GM23338 (cell line): ENCODE measurements around the gene MCTP2. TPM values are rescaled to one million over a fixed set of nuclear protein-coding genes. Genes with fewer than 3 reads are reported as not detected.
A peak's percentile ranks its signal among the peaks of the same experiment; 100 is the strongest.

Source experiments
- ATAC-seq: fragments of 200-7000 bp; cut with Tn5 transposase; 3 replicates; pipeline ENCODE4 v1.9.1; 2020
- DNase-seq: peaks from one replicate; pipeline ENCODE4 v3.0.0-alpha.2; 2015; ENCODE audit warnings: low spot score
- H2AFZ ChIP-seq: fragments of 200-600 bp; sonication (generic); 2 replicates; pipeline ENCODE4 v1.8.0; 2016; ENCODE audit warnings: antibody characterized with exemption, mild to moderate bottlenecking, moderate library complexity
- H3F3A ChIP-seq: fragments of 200-600 bp; sonication (generic); replicated peaks from 2 replicates; pipeline ENCODE4 v1.8.0; 2017; ENCODE audit warnings: antibody characterized with exemption, mixed run types, low read depth
- H3K27ac ChIP-seq: fragments of 200-600 bp; sonication (generic); 2 replicates; pipeline ENCODE4 v1.6.1; 2016; ENCODE audit warnings: low read depth
- H3K27me3 ChIP-seq: fragments of 200-600 bp; sonication (generic); 2 replicates; pipeline ENCODE4 v1.8.0; 2016; ENCODE audit warnings: mild to moderate bottlenecking, mixed run types, moderate library complexity; ENCODE audit not compliant: insufficient read depth
- H3K36me3 ChIP-seq: fragments of 200-600 bp; sonication (generic); 2 replicates; pipeline ENCODE4 v1.8.0; 2016; ENCODE audit warnings: mild to moderate bottlenecking; ENCODE audit not compliant: insufficient read depth
- H3K4me1 ChIP-seq: fragments of 200-600 bp; sonication (generic); 2 replicates; pipeline ENCODE4 v1.8.0; 2016; ENCODE audit warnings: mild to moderate bottlenecking, moderate library complexity; ENCODE audit not compliant: insufficient read depth
- H3K4me2 ChIP-seq: fragments of 200-600 bp; sonication (generic); 2 replicates; pipeline ENCODE4 v1.7.1; 2017; ENCODE audit warnings: mixed run types
- H3K4me3 ChIP-seq: fragments of 200-600 bp; sonication (generic); 2 replicates; pipeline ENCODE4 v1.6.1; 2016; ENCODE audit warnings: mixed run types
- H3K79me2 ChIP-seq: fragments of 200-600 bp; sonication (generic); replicated peaks from 2 replicates; pipeline ENCODE4 v1.8.0; 2017; ENCODE audit warnings: mild to moderate bottlenecking; ENCODE audit not compliant: insufficient read depth
- H3K9me2 ChIP-seq: fragments of 200-600 bp; sonication (generic); 2 replicates; pipeline ENCODE4 v1.8.0; 2017; ENCODE audit not compliant: insufficient read depth
- H4K20me1 ChIP-seq: fragments of 200-600 bp; sonication (generic); replicated peaks from 2 replicates; pipeline ENCODE4 v1.8.0; 2017; ENCODE audit warnings: mild to moderate bottlenecking; ENCODE audit not compliant: insufficient read depth
- H3K27ac Mint-ChIP-seq: 2 replicates; pipeline ENCODE4 v1.8.0; 2020; ENCODE audit warnings: inconsistent platforms, mild to moderate bottlenecking, moderate library complexity, mixed read lengths
- H3K27me3 Mint-ChIP-seq: 3 replicates; pipeline ENCODE4 v1.8.0; 2022; ENCODE audit warnings: low read depth, mild to moderate bottlenecking, moderate library complexity, mixed read lengths, inconsistent platforms; ENCODE audit not compliant: insufficient read depth, poor library complexity
- H3K36me3 Mint-ChIP-seq: 3 replicates; pipeline ENCODE4 v1.8.0; 2021; ENCODE audit warnings: low read depth, mild to moderate bottlenecking, inconsistent platforms, moderate library complexity, mixed read lengths
- H3K4me1 Mint-ChIP-seq: 3 replicates; pipeline ENCODE4 v1.8.0; 2020; ENCODE audit warnings: mild to moderate bottlenecking, inconsistent platforms, mixed read lengths
- H3K4me3 Mint-ChIP-seq: 3 replicates; pipeline ENCODE4 v1.8.0; 2021; ENCODE audit warnings: moderate library complexity, mild to moderate bottlenecking, inconsistent platforms, mixed read lengths
- H3K9me3 Mint-ChIP-seq: 3 replicates; pipeline ENCODE4 v1.8.0; 2020; ENCODE audit warnings: moderate library complexity, mild to moderate bottlenecking, inconsistent platforms, mixed read lengths
- CREB1 ChIP-seq: fragments of 250-450 bp; sonication (Bioruptor Pico); IDR thresholded peaks from 2 replicates; pipeline ENCODE4 v1.5.0; 2020; ENCODE audit warnings: low read depth, mild to moderate bottlenecking, moderate library complexity
- CTCF ChIP-seq, 2 experiments: fragments of 200-600 bp in 1 of 2; sonication (generic) in 1 of 2; conservative IDR thresholded peaks; 2 replicates each; pipeline versions ENCODE4 v1.5.1 to v1.6.1; 2016 to 2017; ENCODE audit warnings: antibody characterized with exemption in 2 of 2, low read depth in 2 of 2, mild to moderate bottlenecking in 2 of 2, moderate library complexity in 1 of 2
- ETS1 ChIP-seq: IDR thresholded peaks from 2 replicates; pipeline ENCODE4 v1.6.1; 2016; ENCODE audit warnings: antibody characterized with exemption
- EZH2 ChIP-seq: fragments of 200-600 bp; sonication (generic); IDR thresholded peaks from one replicate; pipeline ENCODE4 v1.8.0; 2017; ENCODE audit warnings: antibody characterized with exemption, mild to moderate bottlenecking, low read depth; ENCODE audit not compliant: unreplicated experiment
- EZH2phosphoT487 ChIP-seq: fragments of 200-600 bp; sonication (generic); IDR thresholded peaks from one replicate; pipeline ENCODE4 v1.8.1; 2018; ENCODE audit warnings: antibody characterized with exemption; ENCODE audit not compliant: unreplicated experiment
- JUNB ChIP-seq: IDR thresholded peaks from one replicate; pipeline ENCODE4 v1.6.1; 2016; ENCODE audit warnings: antibody characterized with exemption; ENCODE audit not compliant: unreplicated experiment
- NANOG ChIP-seq: IDR thresholded peaks from 2 replicates; pipeline ENCODE4 v1.6.1; 2016; ENCODE audit warnings: antibody characterized with exemption, borderline replicate concordance
- POLR2AphosphoS5 ChIP-seq: IDR thresholded peaks from 2 replicates; pipeline ENCODE4 v1.6.1; 2016; ENCODE audit warnings: antibody characterized with exemption, low read depth
- REST ChIP-seq: IDR thresholded peaks from one replicate; pipeline ENCODE4 v1.6.1; 2018; ENCODE audit warnings: antibody characterized with exemption; ENCODE audit not compliant: unreplicated experiment
- STAT1 ChIP-seq: IDR thresholded peaks from one replicate; pipeline ENCODE4 v1.6.1; 2016; ENCODE audit warnings: antibody characterized with exemption; ENCODE audit not compliant: unreplicated experiment
- ZNF114 ChIP-seq: fragments of 250-450 bp; sonication (Bioruptor Pico); IDR thresholded peaks from 2 replicates; pipeline ENCODE4 v1.5.0; 2020; ENCODE audit warnings: mild to moderate bottlenecking, moderate library complexity
- ZNF331 ChIP-seq: fragments of 250-450 bp; sonication (Bioruptor Pico); IDR thresholded peaks from 2 replicates; pipeline ENCODE4 v1.5.0; 2020; ENCODE audit warnings: low read depth, mild to moderate bottlenecking, moderate library complexity
- ZNF462 ChIP-seq: fragments of 250-450 bp; sonication (Bioruptor Pico); IDR thresholded peaks from 2 replicates; pipeline ENCODE4 v1.5.0; 2020; ENCODE audit warnings: mild to moderate bottlenecking, moderate library complexity
- polyA plus RNA-seq: library from polyadenylated mRNA; unstranded; fragments of >200 nt; fragmentation: Nextera tagmentation; extraction: Ambion mirVana; gene quantifications from 2 replicates; pipeline ENCODE4 v1.2.1, GENCODE V29; 2016
- total RNA-seq: library from RNA; depleted of rRNA; stranded (reverse); fragments of >200 nt; shearing (Covaris generic); gene quantifications from 2 replicates; pipeline ENCODE4 v1.2.3, GENCODE V29; 2014

Gene MCTP2
- total and polyA plus RNA-seq, 2 experiments from 2014 or later, result 1.8 to 5.5 TPM

GRCh38 chr15:94359716-94360115, 128.4 kb downstream of the MCTP2 start:
- H3K36me3 ChIP-seq, result no peaks in the 10 kb centered on the region
- DNase-seq (no peak), ATAC-seq (no peak)
- H3K4me1 ChIP-seq, result no peaks in the 10 kb centered on the region
- no peak overlapping the region for H3K4me2 ChIP-seq
- no peaks in the 10 kb centered on the region for H3K27me3 Mint-ChIP-seq
- no peaks in the 10 kb centered on the region for H3K79me2 ChIP-seq
- H3K9me3 Mint-ChIP-seq, result no peaks in the 10 kb centered on the region
- no peak overlapping the region for H2AFZ ChIP-seq
- H3K27me3 ChIP-seq, result no peaks in the 10 kb centered on the region
- H3K4me3 ChIP-seq, result no peak overlapping the region
- H3K4me1 Mint-ChIP-seq, result peaks cover 2% of the 10 kb centered on the region; the same call in 1 of the 3 replicates
- TF ChIP-seq NANOG (no peak), JUNB (no peak), ZNF462 (CRISPR knock-in tag) (no peak), CREB1 (CRISPR knock-in tag) (no peak), ZNF114 (CRISPR knock-in tag) (no peak), STAT1 (no peak), ZNF331 (CRISPR knock-in tag) (no peak), CTCF (conservative IDR thresholded peaks at IDR 0.05; ENCODE audit: low read depth in 2 of 2) (no peak), ETS1 (no peak), EZH2phosphoT487 (no peak), POLR2AphosphoS5 (no peak), EZH2 (no peak), REST (no peak)
- no peaks in the 10 kb centered on the region for H4K20me1 ChIP-seq
- H3K27ac ChIP-seq, result no peak overlapping the region
- H3K9me2 ChIP-seq, result no peaks in the 10 kb centered on the region
- no peak overlapping the region for H3K4me3 Mint-ChIP-seq
- no peaks in the 10 kb centered on the region for H3K36me3 Mint-ChIP-seq
- peak overlapping the region; percentile 40; the same call in 1 of the 2 replicates for H3K27ac Mint-ChIP-seq
- H3F3A ChIP-seq, result no peaks in the 10 kb centered on the region
